ENCODE data around the gene HMGCS1.

DNA sequence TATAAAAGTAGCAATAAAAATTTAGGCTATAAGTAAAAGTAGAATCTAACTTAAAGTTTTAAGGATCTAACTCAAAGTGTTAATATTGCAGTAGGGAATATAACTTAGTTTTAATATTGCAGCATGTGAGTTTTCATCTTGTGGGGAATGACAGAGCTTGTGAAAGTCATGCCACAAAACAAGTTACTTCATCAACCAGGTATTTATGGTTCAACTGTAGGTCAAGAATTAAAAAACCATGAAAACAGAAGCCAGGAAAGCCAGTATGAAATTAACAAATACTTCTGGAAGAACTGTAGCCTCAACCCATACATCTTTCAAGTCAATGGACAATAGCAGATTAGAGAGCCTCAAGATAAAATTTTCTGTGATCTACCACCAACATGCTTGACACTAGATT is 19.0 kb downstream of the HMGCS1 start:
- TF ChIP-seq, protein P1, sequence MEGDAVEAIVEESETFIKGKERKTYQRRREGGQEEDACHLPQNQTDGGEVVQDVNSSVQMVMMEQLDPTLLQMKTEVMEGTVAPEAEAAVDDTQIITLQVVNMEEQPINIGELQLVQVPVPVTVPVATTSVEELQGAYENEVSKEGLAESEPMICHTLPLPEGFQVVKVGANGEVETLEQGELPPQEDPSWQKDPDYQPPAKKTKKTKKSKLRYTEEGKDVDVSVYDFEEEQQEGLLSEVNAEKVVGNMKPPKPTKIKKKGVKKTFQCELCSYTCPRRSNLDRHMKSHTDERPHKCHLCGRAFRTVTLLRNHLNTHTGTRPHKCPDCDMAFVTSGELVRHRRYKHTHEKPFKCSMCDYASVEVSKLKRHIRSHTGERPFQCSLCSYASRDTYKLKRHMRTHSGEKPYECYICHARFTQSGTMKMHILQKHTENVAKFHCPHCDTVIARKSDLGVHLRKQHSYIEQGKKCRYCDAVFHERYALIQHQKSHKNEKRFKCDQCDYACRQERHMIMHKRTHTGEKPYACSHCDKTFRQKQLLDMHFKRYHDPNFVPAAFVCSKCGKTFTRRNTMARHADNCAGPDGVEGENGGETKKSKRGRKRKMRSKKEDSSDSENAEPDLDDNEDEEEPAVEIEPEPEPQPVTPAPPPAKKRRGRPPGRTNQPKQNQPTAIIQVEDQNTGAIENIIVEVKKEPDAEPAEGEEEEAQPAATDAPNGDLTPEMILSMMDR (IDR thresholded peaks at IDR 0.05 in 2 of 3, conservative IDR thresholded peaks at IDR 0.05 in 1 of 3; ENCODE audit: borderline replicate concordance in 1 of 3, insufficient read depth in 1 of 3, low read depth in 2 of 3, low read length in 2 of 3), result no peak
- TF ChIP-seq EZH2 (IDR thresholded peaks at IDR 0.05) (no peak), CBX3 (IDR thresholded peaks at IDR 0.05; ENCODE audit: low read depth) (no peak), POLR2AphosphoS5 (IDR thresholded peaks at IDR 0.05; ENCODE audit: low read depth, low read length) (no peak), MAX (IDR thresholded peaks at IDR 0.05) (no peak), ZNF274 (IDR thresholded peaks at IDR 0.05; ENCODE audit: low read depth, low read length) (no peak), POLR2A (IDR thresholded peaks at IDR 0.05; ENCODE audit: borderline replicate concordance, extremely low read depth, insufficient read depth, insufficient read length) (no peak), CEBPB (IDR thresholded peaks at IDR 0.05; ENCODE audit: low read depth) (no peak), EZH2phosphoT487 (IDR thresholded peaks at IDR 0.05; ENCODE audit: borderline replicate concordance) (no peak), ZBTB33 (IDR thresholded peaks at IDR 0.05; ENCODE audit: extremely low read depth, insufficient replicate concordance, low read length) (no peak), ZFX (IDR thresholded peaks at IDR 0.05) (no peak)

All from HCT116 (cell line).